GM23338 (cell line): ENCODE measurements around the gene FOXQ1. TPM values are rescaled to one million over a fixed set of nuclear protein-coding genes. Genes with fewer than 3 reads are reported as not detected.

Experiments
- ATAC-seq: fragments of 200-7000 bp; cut with Tn5 transposase; 3 replicates; pipeline ENCODE4 v1.9.1; 2020
- DNase-seq: peaks from one replicate; pipeline ENCODE4 v3.0.0-alpha.2; 2015; ENCODE audit warnings: low spot score
- H2AFZ ChIP-seq: fragments of 200-600 bp; sonication (generic); 2 replicates; pipeline ENCODE4 v1.8.0; 2016; ENCODE audit warnings: antibody characterized with exemption, mild to moderate bottlenecking, moderate library complexity
- H3F3A ChIP-seq: fragments of 200-600 bp; sonication (generic); replicated peaks from 2 replicates; pipeline ENCODE4 v1.8.0; 2017; ENCODE audit warnings: antibody characterized with exemption, mixed run types, low read depth
- H3K27ac ChIP-seq: fragments of 200-600 bp; sonication (generic); 2 replicates; pipeline ENCODE4 v1.6.1; 2016; ENCODE audit warnings: low read depth
- H3K27me3 ChIP-seq: fragments of 200-600 bp; sonication (generic); 2 replicates; pipeline ENCODE4 v1.8.0; 2016; ENCODE audit warnings: mild to moderate bottlenecking, mixed run types, moderate library complexity; ENCODE audit not compliant: insufficient read depth
- H3K36me3 ChIP-seq: fragments of 200-600 bp; sonication (generic); 2 replicates; pipeline ENCODE4 v1.8.0; 2016; ENCODE audit warnings: mild to moderate bottlenecking; ENCODE audit not compliant: insufficient read depth
- H3K4me1 ChIP-seq: fragments of 200-600 bp; sonication (generic); 2 replicates; pipeline ENCODE4 v1.8.0; 2016; ENCODE audit warnings: mild to moderate bottlenecking, moderate library complexity; ENCODE audit not compliant: insufficient read depth
- H3K4me2 ChIP-seq: fragments of 200-600 bp; sonication (generic); 2 replicates; pipeline ENCODE4 v1.7.1; 2017; ENCODE audit warnings: mixed run types
- H3K4me3 ChIP-seq: fragments of 200-600 bp; sonication (generic); 2 replicates; pipeline ENCODE4 v1.6.1; 2016; ENCODE audit warnings: mixed run types
- H3K79me2 ChIP-seq: fragments of 200-600 bp; sonication (generic); replicated peaks from 2 replicates; pipeline ENCODE4 v1.8.0; 2017; ENCODE audit warnings: mild to moderate bottlenecking; ENCODE audit not compliant: insufficient read depth
- H3K9me2 ChIP-seq: fragments of 200-600 bp; sonication (generic); 2 replicates; pipeline ENCODE4 v1.8.0; 2017; ENCODE audit not compliant: insufficient read depth
- H4K20me1 ChIP-seq: fragments of 200-600 bp; sonication (generic); replicated peaks from 2 replicates; pipeline ENCODE4 v1.8.0; 2017; ENCODE audit warnings: mild to moderate bottlenecking; ENCODE audit not compliant: insufficient read depth
- H3K27ac Mint-ChIP-seq: 2 replicates; pipeline ENCODE4 v1.8.0; 2020; ENCODE audit warnings: inconsistent platforms, mild to moderate bottlenecking, moderate library complexity, mixed read lengths
- H3K27me3 Mint-ChIP-seq: 3 replicates; pipeline ENCODE4 v1.8.0; 2022; ENCODE audit warnings: low read depth, mild to moderate bottlenecking, moderate library complexity, mixed read lengths, inconsistent platforms; ENCODE audit not compliant: insufficient read depth, poor library complexity
- H3K36me3 Mint-ChIP-seq: 3 replicates; pipeline ENCODE4 v1.8.0; 2021; ENCODE audit warnings: low read depth, mild to moderate bottlenecking, inconsistent platforms, moderate library complexity, mixed read lengths
- H3K4me1 Mint-ChIP-seq: 3 replicates; pipeline ENCODE4 v1.8.0; 2020; ENCODE audit warnings: mild to moderate bottlenecking, inconsistent platforms, mixed read lengths
- H3K4me3 Mint-ChIP-seq: 3 replicates; pipeline ENCODE4 v1.8.0; 2021; ENCODE audit warnings: moderate library complexity, mild to moderate bottlenecking, inconsistent platforms, mixed read lengths
- H3K9me3 Mint-ChIP-seq: 3 replicates; pipeline ENCODE4 v1.8.0; 2020; ENCODE audit warnings: moderate library complexity, mild to moderate bottlenecking, inconsistent platforms, mixed read lengths
- EZH2 ChIP-seq: fragments of 200-600 bp; sonication (generic); IDR thresholded peaks from one replicate; pipeline ENCODE4 v1.8.0; 2017; ENCODE audit warnings: antibody characterized with exemption, mild to moderate bottlenecking, low read depth; ENCODE audit not compliant: unreplicated experiment
- POLR2AphosphoS5 ChIP-seq: IDR thresholded peaks from 2 replicates; pipeline ENCODE4 v1.6.1; 2016; ENCODE audit warnings: antibody characterized with exemption, low read depth
- STAT1 ChIP-seq: IDR thresholded peaks from one replicate; pipeline ENCODE4 v1.6.1; 2016; ENCODE audit warnings: antibody characterized with exemption; ENCODE audit not compliant: unreplicated experiment
- polyA plus RNA-seq: library from polyadenylated mRNA; unstranded; fragments of >200 nt; fragmentation: Nextera tagmentation; extraction: Ambion mirVana; gene quantifications from 2 replicates; pipeline ENCODE4 v1.2.1, GENCODE V29; 2016
- total RNA-seq: library from RNA; depleted of rRNA; stranded (reverse); fragments of >200 nt; shearing (Covaris generic); gene quantifications from 2 replicates; pipeline ENCODE4 v1.2.3, GENCODE V29; 2014
- TF ChIP-seq, protein P1 (sequence below): fragments of 250-450 bp; sonication (Bioruptor Pico); IDR thresholded peaks from 2 replicates; pipeline ENCODE4 v1.5.0; 2020; ENCODE audit warnings: mild to moderate bottlenecking, moderate library complexity
- TF ChIP-seq, protein P2 (sequence below), 2 experiments: fragments of 200-600 bp in 1 of 2; sonication (generic) in 1 of 2; conservative IDR thresholded peaks; 2 replicates each; pipeline versions ENCODE4 v1.5.1 to v1.6.1; 2016 to 2017; ENCODE audit warnings: antibody characterized with exemption in 2 of 2, low read depth in 2 of 2, mild to moderate bottlenecking in 2 of 2, moderate library complexity in 1 of 2
- TF ChIP-seq, protein P3 (sequence below): IDR thresholded peaks from 2 replicates; pipeline ENCODE4 v1.6.1; 2016; ENCODE audit warnings: antibody characterized with exemption

FOXQ1 gene
- total and polyA plus RNA-seq, 2 experiments from 2014 or later, result not detected

DNA sequence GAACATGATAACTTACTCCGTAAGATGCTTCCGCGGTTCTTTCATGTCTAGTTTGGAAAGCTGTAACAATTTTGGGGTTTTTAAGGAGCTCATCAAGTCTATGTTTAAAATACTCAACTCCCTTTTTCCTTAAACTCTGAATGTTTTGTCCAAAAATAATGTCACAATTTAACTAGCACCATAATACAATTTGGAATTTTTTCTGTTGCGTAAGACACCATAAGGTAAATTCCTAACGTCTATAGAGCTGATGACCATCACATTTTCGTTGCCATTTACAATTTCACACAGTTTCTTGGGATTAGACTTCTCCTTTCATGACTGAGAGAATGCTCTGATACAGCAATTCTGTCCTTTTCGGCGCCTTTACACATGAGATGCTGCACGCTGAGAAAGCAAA, 50.7 kb downstream of the FOXQ1 start:
- DNase-seq (no peak), ATAC-seq (no peak)
- Histone ChIP-seq H3K4me1 (peaks cover 10% of the 10 kb centered on the region), H3K4me3 (no peak overlapping the region), H4K20me1 (no peaks in the 10 kb centered on the region), H3K9me2 (no peaks in the 10 kb centered on the region), H3K27me3 (0 out of 2 replicates have a peak, but pooled peaks cover 11% of the 10 kb centered on the region), H3K4me2 (no peak overlapping the region), H2AFZ (no peak overlapping the region), H3K27ac (no peak overlapping the region), H3K79me2 (no peaks in the 10 kb centered on the region), H3K36me3 (no peaks in the 10 kb centered on the region), H3F3A (no peaks in the 10 kb centered on the region)
- no peak overlapping the region for H3K27ac Mint-ChIP-seq
- peaks cover 7% of the 10 kb centered on the region for H3K4me1 Mint-ChIP-seq
- H3K27me3 Mint-ChIP-seq, result peaks cover 2% of the 10 kb centered on the region
- H3K36me3 Mint-ChIP-seq, result no peaks in the 10 kb centered on the region
- H3K9me3 Mint-ChIP-seq, result no peaks in the 10 kb centered on the region
- H3K4me3 Mint-ChIP-seq, result no peak overlapping the region
- TF ChIP-seq, protein P1, sequence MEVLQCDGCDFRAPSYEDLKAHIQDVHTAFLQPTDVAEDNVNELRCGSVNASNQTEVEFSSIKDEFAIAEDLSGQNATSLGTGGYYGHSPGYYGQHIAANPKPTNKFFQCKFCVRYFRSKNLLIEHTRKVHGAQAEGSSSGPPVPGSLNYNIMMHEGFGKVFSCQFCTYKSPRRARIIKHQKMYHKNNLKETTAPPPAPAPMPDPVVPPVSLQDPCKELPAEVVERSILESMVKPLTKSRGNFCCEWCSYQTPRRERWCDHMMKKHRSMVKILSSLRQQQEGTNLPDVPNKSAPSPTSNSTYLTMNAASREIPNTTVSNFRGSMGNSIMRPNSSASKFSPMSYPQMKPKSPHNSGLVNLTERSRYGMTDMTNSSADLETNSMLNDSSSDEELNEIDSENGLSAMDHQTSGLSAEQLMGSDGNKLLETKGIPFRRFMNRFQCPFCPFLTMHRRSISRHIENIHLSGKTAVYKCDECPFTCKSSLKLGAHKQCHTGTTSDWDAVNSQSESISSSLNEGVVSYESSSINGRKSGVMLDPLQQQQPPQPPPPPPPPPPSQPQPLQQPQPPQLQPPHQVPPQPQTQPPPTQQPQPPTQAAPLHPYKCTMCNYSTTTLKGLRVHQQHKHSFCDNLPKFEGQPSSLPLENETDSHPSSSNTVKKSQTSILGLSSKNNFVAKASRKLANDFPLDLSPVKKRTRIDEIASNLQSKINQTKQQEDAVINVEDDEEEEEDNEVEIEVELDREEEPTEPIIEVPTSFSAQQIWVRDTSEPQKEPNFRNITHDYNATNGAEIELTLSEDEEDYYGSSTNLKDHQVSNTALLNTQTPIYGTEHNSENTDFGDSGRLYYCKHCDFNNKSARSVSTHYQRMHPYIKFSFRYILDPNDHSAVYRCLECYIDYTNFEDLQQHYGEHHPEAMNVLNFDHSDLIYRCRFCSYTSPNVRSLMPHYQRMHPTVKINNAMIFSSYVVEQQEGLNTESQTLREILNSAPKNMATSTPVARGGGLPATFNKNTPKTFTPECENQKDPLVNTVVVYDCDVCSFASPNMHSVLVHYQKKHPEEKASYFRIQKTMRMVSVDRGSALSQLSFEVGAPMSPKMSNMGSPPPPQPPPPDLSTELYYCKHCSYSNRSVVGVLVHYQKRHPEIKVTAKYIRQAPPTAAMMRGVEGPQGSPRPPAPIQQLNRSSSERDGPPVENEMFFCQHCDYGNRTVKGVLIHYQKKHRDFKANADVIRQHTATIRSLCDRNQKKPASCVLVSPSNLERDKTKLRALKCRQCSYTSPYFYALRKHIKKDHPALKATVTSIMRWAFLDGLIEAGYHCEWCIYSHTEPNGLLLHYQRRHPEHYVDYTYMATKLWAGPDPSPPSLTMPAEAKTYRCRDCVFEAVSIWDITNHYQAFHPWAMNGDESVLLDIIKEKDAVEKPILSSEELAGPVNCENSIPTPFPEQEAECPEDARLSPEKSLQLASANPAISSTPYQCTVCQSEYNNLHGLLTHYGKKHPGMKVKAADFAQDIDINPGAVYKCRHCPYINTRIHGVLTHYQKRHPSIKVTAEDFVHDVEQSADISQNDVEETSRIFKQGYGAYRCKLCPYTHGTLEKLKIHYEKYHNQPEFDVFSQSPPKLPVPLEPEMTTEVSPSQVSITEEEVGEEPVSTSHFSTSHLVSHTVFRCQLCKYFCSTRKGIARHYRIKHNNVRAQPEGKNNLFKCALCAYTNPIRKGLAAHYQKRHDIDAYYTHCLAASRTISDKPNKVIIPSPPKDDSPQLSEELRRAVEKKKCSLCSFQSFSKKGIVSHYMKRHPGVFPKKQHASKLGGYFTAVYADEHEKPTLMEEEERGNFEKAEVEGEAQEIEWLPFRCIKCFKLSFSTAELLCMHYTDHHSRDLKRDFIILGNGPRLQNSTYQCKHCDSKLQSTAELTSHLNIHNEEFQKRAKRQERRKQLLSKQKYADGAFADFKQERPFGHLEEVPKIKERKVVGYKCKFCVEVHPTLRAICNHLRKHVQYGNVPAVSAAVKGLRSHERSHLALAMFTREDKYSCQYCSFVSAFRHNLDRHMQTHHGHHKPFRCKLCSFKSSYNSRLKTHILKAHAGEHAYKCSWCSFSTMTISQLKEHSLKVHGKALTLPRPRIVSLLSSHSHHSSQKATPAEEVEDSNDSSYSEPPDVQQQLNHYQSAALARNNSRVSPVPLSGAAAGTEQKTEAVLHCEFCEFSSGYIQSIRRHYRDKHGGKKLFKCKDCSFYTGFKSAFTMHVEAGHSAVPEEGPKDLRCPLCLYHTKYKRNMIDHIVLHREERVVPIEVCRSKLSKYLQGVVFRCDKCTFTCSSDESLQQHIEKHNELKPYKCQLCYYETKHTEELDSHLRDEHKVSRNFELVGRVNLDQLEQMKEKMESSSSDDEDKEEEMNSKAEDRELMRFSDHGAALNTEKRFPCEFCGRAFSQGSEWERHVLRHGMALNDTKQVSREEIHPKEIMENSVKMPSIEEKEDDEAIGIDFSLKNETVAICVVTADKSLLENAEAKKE, result no peak
- TF ChIP-seq STAT1, result no peak
- TF ChIP-seq, protein P2, sequence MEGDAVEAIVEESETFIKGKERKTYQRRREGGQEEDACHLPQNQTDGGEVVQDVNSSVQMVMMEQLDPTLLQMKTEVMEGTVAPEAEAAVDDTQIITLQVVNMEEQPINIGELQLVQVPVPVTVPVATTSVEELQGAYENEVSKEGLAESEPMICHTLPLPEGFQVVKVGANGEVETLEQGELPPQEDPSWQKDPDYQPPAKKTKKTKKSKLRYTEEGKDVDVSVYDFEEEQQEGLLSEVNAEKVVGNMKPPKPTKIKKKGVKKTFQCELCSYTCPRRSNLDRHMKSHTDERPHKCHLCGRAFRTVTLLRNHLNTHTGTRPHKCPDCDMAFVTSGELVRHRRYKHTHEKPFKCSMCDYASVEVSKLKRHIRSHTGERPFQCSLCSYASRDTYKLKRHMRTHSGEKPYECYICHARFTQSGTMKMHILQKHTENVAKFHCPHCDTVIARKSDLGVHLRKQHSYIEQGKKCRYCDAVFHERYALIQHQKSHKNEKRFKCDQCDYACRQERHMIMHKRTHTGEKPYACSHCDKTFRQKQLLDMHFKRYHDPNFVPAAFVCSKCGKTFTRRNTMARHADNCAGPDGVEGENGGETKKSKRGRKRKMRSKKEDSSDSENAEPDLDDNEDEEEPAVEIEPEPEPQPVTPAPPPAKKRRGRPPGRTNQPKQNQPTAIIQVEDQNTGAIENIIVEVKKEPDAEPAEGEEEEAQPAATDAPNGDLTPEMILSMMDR (conservative IDR thresholded peaks at IDR 0.05; ENCODE audit: low read depth in 2 of 2), result no peak
- TF ChIP-seq, protein P3, sequence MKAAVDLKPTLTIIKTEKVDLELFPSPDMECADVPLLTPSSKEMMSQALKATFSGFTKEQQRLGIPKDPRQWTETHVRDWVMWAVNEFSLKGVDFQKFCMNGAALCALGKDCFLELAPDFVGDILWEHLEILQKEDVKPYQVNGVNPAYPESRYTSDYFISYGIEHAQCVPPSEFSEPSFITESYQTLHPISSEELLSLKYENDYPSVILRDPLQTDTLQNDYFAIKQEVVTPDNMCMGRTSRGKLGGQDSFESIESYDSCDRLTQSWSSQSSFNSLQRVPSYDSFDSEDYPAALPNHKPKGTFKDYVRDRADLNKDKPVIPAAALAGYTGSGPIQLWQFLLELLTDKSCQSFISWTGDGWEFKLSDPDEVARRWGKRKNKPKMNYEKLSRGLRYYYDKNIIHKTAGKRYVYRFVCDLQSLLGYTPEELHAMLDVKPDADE, result no peak
- no peak for TF ChIP-seq POLR2AphosphoS5
- TF ChIP-seq EZH2, result no peak
